Upper lobe of left lung (tissue), 6 donors: ENCODE results near the gene FOXL1. TPM values are rescaled to one million over a fixed set of nuclear protein-coding genes. Genes with fewer than 3 reads are reported as not detected.
A peak's percentile ranks its signal among the peaks of the same experiment; 100 is the strongest.

Source experiments
- ATAC-seq, 2 donors: fragments of 200-7000 bp; cut with Tn5 transposase; one replicate each; pipeline ENCODE4 v1.9.1; 2022; ENCODE audit warnings: mild to moderate bottlenecking in 2 of 2, moderate library complexity in 2 of 2; ENCODE audit not compliant: low FRiP score in 2 of 2
- DNase-seq, 2 donors: peaks; one replicate each; pipeline ENCODE4 v3.0.0-alpha.2; 2019 to 2020
- H3K27ac ChIP-seq, 4 donors: fragments of 200-600 bp; sonication (generic); one replicate each; pipeline ENCODE4 v1.5.1; 2016 to 2019
- H3K27me3 ChIP-seq, 4 donors: fragments of 200-600 bp; sonication (generic); one replicate each; pipeline ENCODE4 v1.5.1; 2017 to 2019
- H3K36me3 ChIP-seq, 4 donors: fragments of 200-600 bp; sonication (generic); one replicate each; pipeline ENCODE4 v1.5.1; 2016 to 2019
- H3K4me1 ChIP-seq, 4 donors: fragments of 200-600 bp; sonication (generic); one replicate each; pipeline ENCODE4 v1.5.1; 2018 to 2019
- H3K4me3 ChIP-seq, 4 donors: fragments of 200-600 bp; sonication (generic); one replicate each; pipeline ENCODE4 v1.5.1; 2017 to 2019; ENCODE audit warnings: mild to moderate bottlenecking in 2 of 4, moderate library complexity in 1 of 4
- H3K9me3 ChIP-seq, 4 donors: fragments of 200-600 bp; sonication (generic); one replicate each; pipeline ENCODE4 v1.5.1; 2018 to 2019
- CTCF ChIP-seq, 6 experiments: fragments of 450-650 bp in 4 of 6; fragments of 200-600 bp in 2 of 6; sonication (generic) in 2 of 6; IDR thresholded peaks; one replicate each; pipeline ENCODE4 v1.5.1; 2016 to 2019; ENCODE audit warnings: antibody characterized with exemption in 6 of 6
- EP300 ChIP-seq, 4 donors: sonication (generic); formaldehyde crosslinking; IDR thresholded peaks; one replicate each; pipeline ENCODE4 v1.5.1; 2017; ENCODE audit warnings: antibody characterized with exemption in 4 of 4, control low read depth in 2 of 4
- POLR2A ChIP-seq, 4 donors: fragments of 450-650 bp; IDR thresholded peaks; one replicate each; pipeline ENCODE4 v1.5.1; 2016 to 2017; ENCODE audit warnings: antibody characterized with exemption in 4 of 4, mild to moderate bottlenecking in 2 of 4
- POLR2AphosphoS5 ChIP-seq, 2 donors: sonication (generic); formaldehyde crosslinking; IDR thresholded peaks; one replicate each; pipeline ENCODE4 v1.5.1; 2017; ENCODE audit warnings: antibody characterized with exemption in 2 of 2
- WGBS, 2 donors: methylation state at CpG; one replicate each; pipeline ENCODE4 v1.1.5; 2017 to 2018; 5-methylcytosine and 5-hydroxymethylcytosine counted together
- total RNA-seq, 6 donors: library from RNA; depleted of rRNA in 4 of 6; stranded (reverse); fragments of >200 nt in 4 of 6; gene quantifications; one replicate each; pipeline versions ENCODE4 v1.1.0 to v1.2.1, GENCODE V29; 2016 to 2021
- donor health status: DM: no; HTN: no; CAD: no; lungs with moderate emphysema.
- donor health status: DM: no; HTN: yes; CAD: no; lungs with severe emphysema.

The FOXL1 gene
- total RNA-seq, 6 donors from 2014 or later, result 0.22 to 2.2 (median 0.49) TPM; not detected in 1

- ATAC-seq (no peak), DNase-seq (peak in 1 of 2 donors; percentile 60)
- TF ChIP-seq POLR2A (IDR thresholded peaks at IDR 0.05) (no peak), CTCF (IDR thresholded peaks at IDR 0.05) (no peak), POLR2AphosphoS5 (IDR thresholded peaks at IDR 0.05) (no peak), EP300 (IDR thresholded peaks at IDR 0.05) (no peak)
- H3K27me3 ChIP-seq, result peaks cover 0 to 10% (median 5%) of the 10 kb centered on the region in 4 donors
- no peaks in the 10 kb centered on the region for H3K36me3 ChIP-seq
- H3K27ac ChIP-seq, result no peak overlapping the region
- peaks cover 9 to 19% (median 13%) of the 10 kb centered on the region in 4 donors for H3K4me1 ChIP-seq
- no peaks in the 10 kb centered on the region for H3K9me3 ChIP-seq
- no peak overlapping the region for H3K4me3 ChIP-seq
- WGBS, 2 donors, result 73 to 89% methylated on average over 5 to 9 of the region's 9 CpGs
Measured at GRCh38 chr16:86559802-86560305, 18.5 kb upstream of the FOXL1 start.

- Histone ChIP-seq H3K27ac (no peak overlapping the region), H3K36me3 (no peaks in the 10 kb centered on the region), H3K27me3 (peaks cover 0 to 35% (median 19%) of the 10 kb centered on the region in 4 donors), H3K4me1 (peaks cover 8 to 31% (median 18%) of the 10 kb centered on the region in 4 donors), H3K9me3 (no peaks in the 10 kb centered on the region), H3K4me3 (no peak overlapping the region)
- ATAC-seq (no peak), DNase-seq (no peak)
- TF ChIP-seq CTCF (IDR thresholded peaks at IDR 0.05) (no peak), POLR2A (IDR thresholded peaks at IDR 0.05) (no peak), POLR2AphosphoS5 (IDR thresholded peaks at IDR 0.05) (no peak), EP300 (IDR thresholded peaks at IDR 0.05) (no peak)
- whole genome bisulfite sequencing, 2 donors, result 82 to 84% methylated on average over 6 of the region's 6 CpGs
Measured at GRCh38 chr16:86562356-86562755, 16.0 kb upstream of the FOXL1 start.

GRCh38 chr16:86563469-86564345 lies 14.6 kb upstream of the FOXL1 start:
- H3K27ac ChIP-seq, result no peak overlapping the region
- ATAC-seq, result peak; percentile 95 to 96
- H3K4me3 ChIP-seq, result peak overlapping the region in 2 of 4 donors; percentile 12 to 15
- no peaks in the 10 kb centered on the region for H3K9me3 ChIP-seq
- DNase-seq, result peak; percentile 90 to 92
- H3K27me3 ChIP-seq, result peaks cover 0 to 48% (median 27%) of the 10 kb centered on the region in 4 donors
- no peaks in the 10 kb centered on the region for H3K36me3 ChIP-seq
- H3K4me1 ChIP-seq, result peaks cover 8 to 44% (median 20%) of the 10 kb centered on the region in 4 donors
- TF ChIP-seq EP300 (IDR thresholded peaks at IDR 0.05) (no peak), CTCF (IDR thresholded peaks at IDR 0.05) (peak; percentile 94 to 99 (median 98))
- WGBS, 2 donors, result 1 to 2% methylated on average over 30 to 41 of the region's 41 CpGs

- H3K36me3 ChIP-seq, result no peaks in the 10 kb centered on the region
- 33 to 45% methylated on average over 16 of the region's 16 CpGs for WGBS, 2 donors
- H3K27ac ChIP-seq, result no peak overlapping the region
- DNase-seq (no peak), ATAC-seq (no peak)
- no peak overlapping the region for H3K4me3 ChIP-seq
- no peak for TF ChIP-seq CTCF (IDR thresholded peaks at IDR 0.05)
- no peak for TF ChIP-seq POLR2AphosphoS5 (IDR thresholded peaks at IDR 0.05)
- no peak for TF ChIP-seq EP300 (IDR thresholded peaks at IDR 0.05)
- TF ChIP-seq POLR2A (IDR thresholded peaks at IDR 0.05), result no peak
- H3K27me3 ChIP-seq, result peaks cover 0 to 54% (median 31%) of the 10 kb centered on the region in 4 donors
- H3K4me1 ChIP-seq, result peaks cover 8 to 44% (median 20%) of the 10 kb centered on the region in 4 donors
- no peaks in the 10 kb centered on the region for H3K9me3 ChIP-seq
Measured at GRCh38 chr16:86565181-86565631, 13.1 kb upstream of the FOXL1 start.
